Activated naive CD4-positive, alpha-beta T cell treated with anti-CD3 and anti-CD28 coated beads for 36 hours (primary cell): Measurements from ENCODE around the gene KCTD16. TPM values are rescaled to one million over a fixed set of nuclear protein-coding genes. Genes with fewer than 3 reads are reported as not detected.

Experiments
- CTCF ChIA-PET: fragments of 350-600 bp; sonication (Branson Sonifier 250); formaldehyde crosslinking; loops from one replicate; lab custom pipeline; 2021; ENCODE audit warnings: antibody characterized with exemption; lab: Charles Lee
- DNase-seq: peaks from one replicate; pipeline ENCODE4 v3.0.0-alpha.2; 2020
- H3K27ac Mint-ChIP-seq: one replicate; pipeline ENCODE4 v1.8.0; 2021; ENCODE audit warnings: mild to moderate bottlenecking, mixed read lengths
- H3K27me3 Mint-ChIP-seq: one replicate; pipeline ENCODE4 v1.8.0; 2021; ENCODE audit warnings: low read depth, mixed read lengths
- H3K36me3 Mint-ChIP-seq: one replicate; pipeline ENCODE4 v1.8.0; 2021; ENCODE audit warnings: low read depth, mixed read lengths
- H3K4me1 Mint-ChIP-seq: one replicate; pipeline ENCODE4 v1.8.0; 2021; ENCODE audit warnings: low read depth, mixed read lengths
- H3K4me3 Mint-ChIP-seq: one replicate; pipeline ENCODE4 v1.8.0; 2021; ENCODE audit warnings: mild to moderate bottlenecking, moderate library complexity, mixed read lengths
- H3K9me3 Mint-ChIP-seq: one replicate; pipeline ENCODE4 v1.8.0; 2021; ENCODE audit warnings: mixed read lengths
- intact Hi-C: fragments of 100-400 bp; cut with micrococcal nuclease; formaldehyde crosslinking; loops from one replicate; pipeline ENCODE4 v1.15.1; 2023
- total RNA-seq, 2 experiments: library from RNA; stranded (reverse); gene quantifications; one replicate each; pipeline ENCODE4 v1.2.3, GENCODE V29; 2021

Gene KCTD16
- total RNA-seq, 2 experiments from 2014 or later = 0.27 to 0.29 TPM

DNA sequence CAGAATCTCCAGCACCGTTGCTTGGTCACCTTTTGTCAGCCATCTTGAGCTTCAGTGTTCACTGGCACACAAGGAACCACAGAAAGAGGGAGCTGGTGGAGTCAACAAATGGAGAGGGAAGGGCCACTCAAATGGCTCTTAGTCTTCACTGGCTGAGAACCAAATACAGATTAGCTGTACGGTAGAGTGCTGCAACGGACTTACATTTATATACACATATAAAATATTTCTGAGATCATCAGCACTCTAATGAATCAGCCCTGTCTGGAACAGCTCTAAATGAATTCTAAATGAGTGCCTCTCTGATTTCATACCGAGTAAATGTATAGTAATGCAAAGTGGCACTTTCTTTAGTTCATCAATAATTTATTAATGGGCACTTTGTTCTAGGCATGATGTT is 24.8 kb downstream of the KCTD16 start:
- Mint-ChIP-seq H3K4me1 (no peaks in the 10 kb centered on the region), H3K27ac (no peak overlapping the region), H3K9me3 (no peaks in the 10 kb centered on the region), H3K36me3 (no peaks in the 10 kb centered on the region), H3K4me3 (no peak overlapping the region), H3K27me3 (no peaks in the 10 kb centered on the region)
- CTCF ChIA-PET = no interaction called here
- intact Hi-C loops = no loop called here
- DNase-seq = no peak

DNA sequence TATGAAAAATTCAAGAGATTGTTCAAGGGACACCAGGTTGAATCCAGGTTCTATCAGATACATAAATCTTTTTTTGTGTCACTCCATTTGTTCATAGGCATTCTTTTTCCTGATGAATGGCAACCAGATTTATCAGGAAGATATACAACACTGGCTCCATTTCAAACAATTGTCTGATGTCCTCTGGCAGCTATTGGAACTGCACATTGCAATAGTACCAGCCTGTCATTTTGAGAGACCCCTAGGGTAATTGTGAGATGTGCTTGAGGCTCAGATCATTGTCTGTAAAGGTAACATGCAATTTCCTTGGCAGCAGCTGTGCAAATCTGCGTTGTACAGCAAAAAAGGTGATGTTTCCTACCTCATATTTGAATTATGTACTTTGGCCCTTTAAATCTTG is 25.9 kb downstream of the KCTD16 start:
- H3K4me3 Mint-ChIP-seq = no peak overlapping the region
- H3K4me1 Mint-ChIP-seq = no peaks in the 10 kb centered on the region
- H3K27ac Mint-ChIP-seq = no peak overlapping the region
- no peak for DNase-seq
- H3K27me3 Mint-ChIP-seq = no peaks in the 10 kb centered on the region
- CTCF ChIA-PET = interaction anchor here (0.6 kb wide), 1 partner anchor 1952 kb away, joined by 3 read pairs; no protein-coding TSS in a partner anchor
- intact Hi-C loops = no loop called here
- H3K9me3 Mint-ChIP-seq = no peaks in the 10 kb centered on the region
- no peaks in the 10 kb centered on the region for H3K36me3 Mint-ChIP-seq

DNA sequence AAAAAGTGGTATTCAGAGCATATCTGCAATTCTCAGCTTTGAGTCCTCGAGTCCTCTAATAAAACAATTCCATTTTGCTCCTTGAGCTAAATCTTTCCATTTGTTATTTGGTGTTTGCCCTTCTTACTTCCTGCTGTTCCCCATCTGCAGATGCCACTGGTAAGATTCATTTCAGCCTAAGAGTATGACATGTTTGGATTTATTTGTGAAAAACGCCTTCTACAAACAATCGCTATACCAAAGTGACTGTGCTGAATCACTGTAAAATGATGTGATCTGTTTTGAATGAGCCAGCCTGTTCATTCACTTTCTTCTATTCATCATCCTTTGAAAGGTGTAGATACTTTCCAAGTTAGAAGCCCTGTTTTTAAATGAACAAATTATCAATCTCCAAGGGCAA is 27.7 kb downstream of the KCTD16 start:
- no peak for DNase-seq
- intact Hi-C loops = no loop called here
- H3K36me3 Mint-ChIP-seq = no peaks in the 10 kb centered on the region
- H3K4me1 Mint-ChIP-seq = peaks cover 9% of the 10 kb centered on the region
- no peak overlapping the region for H3K4me3 Mint-ChIP-seq
- H3K27ac Mint-ChIP-seq = no peak overlapping the region
- no peaks in the 10 kb centered on the region for H3K9me3 Mint-ChIP-seq
- CTCF ChIA-PET = no interaction called here
- H3K27me3 Mint-ChIP-seq = no peaks in the 10 kb centered on the region

DNA sequence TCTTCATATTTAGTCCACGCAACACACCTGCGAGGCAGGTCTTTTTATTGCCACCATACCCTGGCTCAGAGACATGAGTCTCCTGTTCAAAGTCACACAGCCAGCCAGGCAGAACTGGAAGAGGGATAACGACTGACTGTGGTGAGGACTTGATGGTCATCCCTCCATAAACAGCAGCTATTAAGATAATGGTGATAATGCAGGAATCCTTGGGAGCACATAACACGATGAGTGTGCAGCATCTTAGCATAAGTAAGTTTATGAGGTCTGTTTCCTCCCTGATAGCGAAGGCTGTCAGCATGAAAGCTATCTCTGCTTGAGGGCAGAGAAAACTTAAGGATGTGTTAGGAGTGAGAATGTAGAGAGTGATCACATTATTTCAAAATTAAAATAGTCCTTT is 30.9 kb downstream of the KCTD16 start:
- H3K4me3 Mint-ChIP-seq = no peak overlapping the region
- H3K27ac Mint-ChIP-seq = no peak overlapping the region
- CTCF ChIA-PET = no interaction called here
- intact Hi-C loops = loop anchor here (5.0 to 10.0 kb wide), 2 partner anchors 1481 to 1923 kb away; no protein-coding TSS in a partner anchor
- DNase-seq = no peak
- peaks cover 21% of the 10 kb centered on the region for H3K27me3 Mint-ChIP-seq
- no peaks in the 10 kb centered on the region for H3K9me3 Mint-ChIP-seq
- H3K36me3 Mint-ChIP-seq = no peaks in the 10 kb centered on the region
- peaks cover 17% of the 10 kb centered on the region for H3K4me1 Mint-ChIP-seq

DNA sequence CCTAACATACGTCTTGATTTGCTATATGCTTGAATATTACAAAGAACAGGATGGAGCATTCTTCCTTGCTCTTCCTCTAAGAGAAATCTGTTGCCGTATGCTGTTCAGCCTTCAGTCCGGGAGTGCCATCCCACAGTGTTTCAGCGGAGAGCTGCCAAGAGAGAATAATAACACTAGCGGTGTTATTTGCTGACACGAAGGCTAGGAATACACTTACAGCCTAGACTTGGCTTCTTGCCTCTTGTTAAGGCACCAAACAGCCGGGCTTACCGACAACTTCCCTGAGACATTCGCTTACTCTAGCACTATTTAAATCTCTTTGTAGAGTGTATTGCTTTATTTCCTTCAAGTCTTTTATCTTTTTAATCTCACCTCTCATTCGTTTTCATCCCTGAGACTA is 31.4 kb downstream of the KCTD16 start:
- intact Hi-C loops = loop anchor here (5.0 to 10.0 kb wide), 2 partner anchors 1480 to 1923 kb away; no protein-coding TSS in a partner anchor
- H3K27ac Mint-ChIP-seq = no peak overlapping the region
- no peak for DNase-seq
- H3K27me3 Mint-ChIP-seq = peaks cover 25% of the 10 kb centered on the region
- H3K4me3 Mint-ChIP-seq = no peak overlapping the region
- no peaks in the 10 kb centered on the region for H3K9me3 Mint-ChIP-seq
- CTCF ChIA-PET = no interaction called here
- H3K36me3 Mint-ChIP-seq = no peaks in the 10 kb centered on the region
- peaks cover 17% of the 10 kb centered on the region for H3K4me1 Mint-ChIP-seq

DNA sequence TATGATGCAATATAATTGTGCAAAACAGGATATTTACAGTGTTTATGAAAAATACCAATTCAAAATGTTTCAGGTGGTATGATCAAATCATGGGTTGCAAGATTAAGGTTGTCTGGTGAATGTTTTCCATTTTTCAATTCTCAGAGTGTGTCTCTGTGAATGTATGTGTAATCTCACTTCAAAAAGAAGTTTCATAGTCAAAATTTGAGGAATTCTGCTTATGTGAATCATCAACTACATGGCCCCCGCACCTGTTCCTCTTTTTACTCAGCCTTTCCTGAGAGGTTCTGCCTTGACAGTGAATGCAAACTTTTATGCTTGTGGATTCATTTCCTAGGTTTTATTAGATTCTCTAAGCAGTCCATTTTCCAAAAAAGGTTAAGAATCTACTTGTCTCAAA is 32.1 kb downstream of the KCTD16 start:
- Mint-ChIP-seq H3K27me3 (peaks cover 31% of the 10 kb centered on the region), H3K36me3 (no peaks in the 10 kb centered on the region), H3K27ac (no peak overlapping the region)

DNA sequence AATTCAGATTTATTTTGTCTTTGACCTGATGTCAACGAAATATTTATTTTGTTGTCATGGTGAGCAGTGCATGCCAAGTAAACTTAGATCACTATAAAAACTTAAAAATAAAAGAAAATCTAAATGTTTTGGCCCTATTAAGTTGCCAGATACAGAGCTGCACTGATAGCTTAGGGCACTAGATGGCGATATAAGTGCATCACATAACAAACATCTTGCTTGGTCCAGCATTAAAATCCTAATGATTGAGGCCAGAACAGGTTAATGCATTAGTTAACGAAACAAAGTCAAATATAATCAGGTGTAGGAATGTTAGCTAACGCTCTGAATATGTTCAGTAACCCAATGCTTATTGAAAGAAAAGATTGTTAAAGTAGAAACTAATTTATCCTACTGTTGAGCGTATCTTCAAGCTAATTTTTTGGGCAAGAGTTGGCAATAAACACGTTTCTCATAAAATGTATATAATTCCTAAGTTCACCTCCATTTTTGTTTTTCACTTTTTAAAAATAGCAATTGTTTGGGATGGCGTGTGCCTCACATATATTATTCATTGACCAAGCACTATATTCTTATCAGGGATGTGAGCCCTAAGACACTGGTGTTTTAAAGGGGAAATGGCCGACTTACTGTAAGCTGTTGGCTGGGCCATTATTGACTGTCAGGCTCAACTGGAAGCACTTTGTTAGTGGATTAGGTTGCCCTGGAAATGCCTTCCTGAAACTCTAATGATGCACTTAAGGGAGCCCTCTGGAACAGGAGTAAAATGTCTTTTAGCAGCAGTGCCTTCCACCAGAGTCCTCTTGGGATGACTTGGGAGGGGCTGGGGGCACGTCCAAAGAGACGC is 33.3 kb downstream of the KCTD16 start:
- Mint-ChIP-seq H3K27me3 (peaks cover 38% of the 10 kb centered on the region), H3K4me3 (no peak overlapping the region), H3K27ac (no peak overlapping the region), H3K9me3 (no peaks in the 10 kb centered on the region), H3K36me3 (no peaks in the 10 kb centered on the region), H3K4me1 (peaks cover 17% of the 10 kb centered on the region)
- peak; percentile 65 for DNase-seq
- intact Hi-C loops = loop anchor here (1.0 to 10.0 kb wide), 4 partner anchors 1478 to 1921 kb away; no protein-coding TSS in a partner anchor
- CTCF ChIA-PET = interaction anchor here (0.6 to 3.2 kb wide), 22 partner anchors 8 to 1927 kb away, joined by 3 to 15 read pairs (median 3); no protein-coding TSS in a partner anchor

More for the DNA sequence above, 32.1 kb downstream of the KCTD16 start:
- peaks cover 17% of the 10 kb centered on the region for H3K4me1 Mint-ChIP-seq
- CTCF ChIA-PET = interaction anchor here (0.9 to 1.1 kb wide), 3 partner anchors 9 to 280 kb away, joined by 3 read pairs; no protein-coding TSS in a partner anchor
- intact Hi-C loops = loop anchor here (1.0 to 10.0 kb wide), 4 partner anchors 1480 to 1922 kb away; no protein-coding TSS in a partner anchor
- no peak overlapping the region for H3K4me3 Mint-ChIP-seq
- DNase-seq = no peak
- H3K9me3 Mint-ChIP-seq = no peaks in the 10 kb centered on the region

DNA sequence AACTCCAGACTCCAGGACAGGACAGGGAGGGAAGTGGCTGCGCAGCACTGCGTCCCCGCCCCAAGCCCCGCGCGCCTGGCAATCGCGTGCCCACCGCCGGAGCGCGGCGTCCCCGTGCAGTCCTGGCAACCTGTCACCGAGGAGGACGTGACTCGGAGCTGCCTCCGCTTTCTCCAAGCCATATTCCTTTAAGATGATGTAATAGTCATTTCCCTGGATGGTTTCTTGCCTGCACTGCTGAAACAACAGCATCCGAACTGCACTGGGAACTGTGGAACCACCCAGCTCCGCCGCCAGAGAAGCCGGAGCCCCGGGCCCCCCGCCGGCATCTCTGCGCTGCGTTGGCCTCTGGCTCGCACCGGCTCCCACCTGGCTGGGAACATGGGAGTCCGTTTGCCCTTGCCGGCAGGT is 34.5 kb downstream of the KCTD16 start:
- no peak for DNase-seq
- H3K27ac Mint-ChIP-seq = no peak overlapping the region
- H3K4me3 Mint-ChIP-seq = no peak overlapping the region
- H3K4me1 Mint-ChIP-seq = peaks cover 17% of the 10 kb centered on the region
- intact Hi-C loops = loop anchor here (5.0 to 10.0 kb wide), 2 partner anchors 1032 to 1920 kb away; no protein-coding TSS in a partner anchor
- no peaks in the 10 kb centered on the region for H3K36me3 Mint-ChIP-seq
- no peaks in the 10 kb centered on the region for H3K9me3 Mint-ChIP-seq
- peaks cover 38% of the 10 kb centered on the region for H3K27me3 Mint-ChIP-seq
- CTCF ChIA-PET = interaction anchor here (1.2 to 3.2 kb wide), 3 partner anchors 12 to 1620 kb away, joined by 3 to 15 read pairs (median 12); no protein-coding TSS in a partner anchor

DNA sequence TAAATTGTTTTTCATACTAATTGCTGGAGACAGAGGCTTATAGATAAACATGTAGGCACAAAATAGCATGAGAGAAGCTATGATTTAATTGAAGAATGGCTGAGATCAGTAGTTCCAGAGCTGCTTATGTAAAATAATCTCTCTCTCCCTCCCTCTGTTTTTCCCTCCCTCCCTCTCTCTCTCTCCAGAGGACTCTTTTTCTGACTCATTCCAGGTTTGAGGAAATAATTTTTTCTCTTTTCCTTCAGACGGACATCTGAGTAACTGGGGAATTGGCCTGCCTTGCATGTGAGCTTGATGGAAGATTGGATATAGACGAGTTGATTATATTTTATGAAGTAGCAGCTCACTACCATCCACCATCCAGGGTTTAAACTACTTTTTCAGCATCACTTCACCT is 35.5 kb downstream of the KCTD16 start:
- Mint-ChIP-seq H3K27ac (no peak overlapping the region), H3K27me3 (peaks cover 38% of the 10 kb centered on the region), H3K4me1 (peaks cover 17% of the 10 kb centered on the region), H3K36me3 (no peaks in the 10 kb centered on the region), H3K9me3 (no peaks in the 10 kb centered on the region), H3K4me3 (no peak overlapping the region)
- DNase-seq = no peak
- CTCF ChIA-PET = interaction anchor here (0.6 to 3.2 kb wide), 4 partner anchors 18 to 1748 kb away, joined by 3 to 15 read pairs (median 4); no protein-coding TSS in a partner anchor
- intact Hi-C loops = loop anchor here (5.0 to 10.0 kb wide), 2 partner anchors 1031 to 1919 kb away; no protein-coding TSS in a partner anchor

DNA sequence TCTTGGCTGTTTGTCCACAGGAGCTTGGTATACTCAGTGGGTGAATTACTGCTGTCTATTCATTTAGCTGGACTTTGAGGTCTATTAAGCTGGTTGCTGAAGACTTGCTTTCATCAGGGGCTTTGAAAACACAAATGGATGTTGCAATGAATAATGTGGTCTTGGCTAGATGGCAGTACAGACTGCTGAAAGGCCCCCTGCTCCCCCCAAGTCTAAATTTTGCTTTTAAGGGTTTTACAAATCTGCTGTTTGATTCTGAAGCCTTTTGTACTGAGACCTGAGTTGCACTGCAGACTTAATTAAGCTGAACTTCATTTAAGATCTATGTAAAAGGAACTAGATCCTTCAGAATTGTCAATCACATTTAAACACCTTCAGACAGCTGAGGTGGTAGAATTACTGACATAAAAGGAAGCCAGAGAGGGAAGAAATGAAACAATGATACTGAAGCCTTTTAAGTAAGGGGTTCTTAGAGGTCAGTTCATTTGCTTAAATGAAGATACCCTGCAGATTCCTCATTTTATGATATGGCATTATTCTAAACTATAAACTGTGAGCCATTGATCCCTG is 37.3 kb downstream of the KCTD16 start:
- CTCF ChIA-PET = interaction anchor here (0.8 to 1.5 kb wide), 3 partner anchors 997 to 1618 kb away, joined by 3 to 4 read pairs (median 3); no protein-coding TSS in a partner anchor
- Mint-ChIP-seq H3K4me3 (no peak overlapping the region), H3K27me3 (peaks cover 38% of the 10 kb centered on the region), H3K4me1 (peaks cover 10% of the 10 kb centered on the region), H3K27ac (no peak overlapping the region), H3K36me3 (no peaks in the 10 kb centered on the region), H3K9me3 (no peaks in the 10 kb centered on the region)
- no peak for DNase-seq
- intact Hi-C loops = loop anchor here (5.0 to 10.0 kb wide), 2 partner anchors 1029 to 1917 kb away; no protein-coding TSS in a partner anchor

DNA sequence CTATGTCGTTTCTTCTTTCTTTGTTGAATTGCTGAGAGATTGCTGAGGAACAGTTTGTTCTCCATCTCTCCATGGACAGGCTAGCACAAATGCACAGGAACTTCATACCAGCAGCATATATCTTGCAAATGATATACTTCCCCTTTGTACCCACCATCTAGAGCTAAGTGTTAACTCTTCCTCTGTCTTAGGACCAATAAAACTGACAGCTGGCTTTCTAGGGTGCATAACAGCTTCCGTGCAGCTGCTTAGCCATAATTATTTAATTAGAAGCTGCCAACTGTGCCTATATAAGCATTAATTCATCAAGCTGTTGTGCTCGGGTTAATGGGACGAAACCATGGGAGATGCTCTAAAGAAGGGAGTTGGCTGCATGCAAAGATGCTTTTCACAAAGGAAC is 38.7 kb downstream of the KCTD16 start:
- DNase-seq = no peak
- intact Hi-C loops = loop anchor here (5.0 to 10.0 kb wide), 2 partner anchors 1028 to 1915 kb away; no protein-coding TSS in a partner anchor
- Mint-ChIP-seq H3K36me3 (no peaks in the 10 kb centered on the region), H3K9me3 (no peaks in the 10 kb centered on the region), H3K27me3 (peaks cover 42% of the 10 kb centered on the region), H3K4me1 (peaks cover 7% of the 10 kb centered on the region), H3K4me3 (no peak overlapping the region), H3K27ac (no peak overlapping the region)
- CTCF ChIA-PET = interaction anchor here (0.8 kb wide), 1 partner anchor 1616 kb away, joined by 3 read pairs; no protein-coding TSS in a partner anchor

DNA sequence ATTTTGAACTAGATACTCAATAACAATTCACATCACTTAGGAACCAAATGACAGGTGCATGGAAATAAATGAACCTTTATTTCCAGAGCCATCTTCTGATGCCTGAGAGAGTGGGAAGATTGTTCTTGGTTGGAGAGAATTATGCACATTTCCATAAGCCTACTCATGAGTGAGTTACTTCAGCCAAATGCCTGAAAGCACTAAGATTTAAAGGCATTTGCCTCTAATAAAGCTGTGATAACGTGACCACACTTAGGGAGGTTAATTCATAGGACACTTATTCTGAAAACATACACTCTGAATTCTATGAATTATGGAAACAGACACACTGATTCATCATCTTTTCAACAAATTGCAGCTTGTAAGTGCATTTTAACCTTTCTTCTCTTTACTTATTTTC is 40.0 kb downstream of the KCTD16 start:
- no peaks in the 10 kb centered on the region for H3K9me3 Mint-ChIP-seq
- intact Hi-C loops = no loop called here
- no peak overlapping the region for H3K4me3 Mint-ChIP-seq
- peaks cover under 1% of the 10 kb centered on the region for H3K4me1 Mint-ChIP-seq
- CTCF ChIA-PET = no interaction called here
- H3K27ac Mint-ChIP-seq = no peak overlapping the region
- DNase-seq = no peak
- H3K27me3 Mint-ChIP-seq = peaks cover 32% of the 10 kb centered on the region
- no peaks in the 10 kb centered on the region for H3K36me3 Mint-ChIP-seq
